ENCODE results near the gene TPSG1. TPM values are rescaled to one million over a fixed set of nuclear protein-coding genes. Genes with fewer than 3 reads are reported as not detected.
"Not testable (repeated sequence)": the region's sequence is repeated elsewhere in the genome, so short reads cannot be mapped to it uniquely, and the experiment has no call there.

TPSG1 gene
- total RNA-seq, 1 donor from 2014 or later, result not detected

DNA sequence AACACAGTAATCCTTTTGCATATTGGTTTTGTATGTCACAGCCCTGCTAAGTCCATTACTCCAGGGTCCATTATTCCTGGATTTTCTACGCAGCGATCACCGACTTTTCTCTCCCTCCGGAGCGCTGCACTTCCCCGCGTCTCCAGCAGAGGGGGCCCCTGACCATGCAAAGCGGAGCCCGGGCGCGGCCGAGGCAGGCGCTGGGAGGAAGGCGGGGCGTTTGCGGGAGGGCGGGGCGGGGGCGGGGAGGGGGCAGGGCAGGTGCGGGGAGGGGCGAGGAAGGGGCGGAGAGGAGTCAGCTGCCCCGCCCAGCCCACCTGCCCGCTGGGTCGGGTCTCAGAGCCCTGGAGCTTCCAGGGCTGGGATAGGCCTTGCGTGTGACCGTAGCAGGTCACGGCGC is 11.6 kb upstream of the TPSG1 start:
- not testable (repeated sequence) for DNase-seq (ENCODE audit: low spot score in 2 of 2); FAIRE-seq

DNA sequence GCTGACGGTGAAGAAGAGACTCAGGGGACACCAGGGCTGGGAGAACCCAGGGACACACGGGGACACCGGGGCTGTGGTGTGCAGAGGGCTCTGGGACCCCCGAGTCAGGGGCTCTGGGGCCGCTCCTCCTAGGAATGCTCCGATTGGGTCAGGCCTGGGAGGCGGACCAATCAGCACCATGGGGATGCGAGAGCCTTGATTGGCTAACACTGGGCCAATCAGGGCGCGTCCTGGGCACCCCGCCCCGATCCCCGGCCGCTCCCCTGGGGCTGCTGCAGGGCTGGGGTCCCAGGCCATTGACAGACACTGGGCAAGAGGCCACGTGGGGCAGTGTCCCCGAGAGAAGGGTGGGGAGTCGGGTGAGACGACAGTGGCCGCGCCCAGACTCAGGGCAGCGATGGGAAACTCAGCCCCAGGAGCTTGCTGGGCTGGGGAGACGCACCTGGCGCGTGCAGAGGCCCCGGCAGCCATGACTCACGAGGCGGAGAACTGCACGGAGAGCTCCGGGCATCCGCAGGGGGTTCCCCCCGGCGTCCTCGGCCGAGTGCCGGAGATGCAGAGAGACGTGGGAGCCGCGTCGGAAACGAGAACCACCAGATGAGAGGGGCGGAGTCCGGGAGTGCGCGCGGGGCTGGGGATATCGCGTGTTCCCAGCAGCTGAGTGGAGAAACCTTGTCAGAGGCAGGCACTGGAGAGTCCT is 7.1 kb upstream of the TPSG1 start:
- not testable (repeated sequence) for DNase-seq (ENCODE audit: low spot score in 2 of 2); FAIRE-seq

- not testable (repeated sequence) for DNase-seq (ENCODE audit: low spot score in 2 of 2)
Measured at GRCh38 chr16:1231301-1231700, 6.2 kb upstream of the TPSG1 start.

DNA sequence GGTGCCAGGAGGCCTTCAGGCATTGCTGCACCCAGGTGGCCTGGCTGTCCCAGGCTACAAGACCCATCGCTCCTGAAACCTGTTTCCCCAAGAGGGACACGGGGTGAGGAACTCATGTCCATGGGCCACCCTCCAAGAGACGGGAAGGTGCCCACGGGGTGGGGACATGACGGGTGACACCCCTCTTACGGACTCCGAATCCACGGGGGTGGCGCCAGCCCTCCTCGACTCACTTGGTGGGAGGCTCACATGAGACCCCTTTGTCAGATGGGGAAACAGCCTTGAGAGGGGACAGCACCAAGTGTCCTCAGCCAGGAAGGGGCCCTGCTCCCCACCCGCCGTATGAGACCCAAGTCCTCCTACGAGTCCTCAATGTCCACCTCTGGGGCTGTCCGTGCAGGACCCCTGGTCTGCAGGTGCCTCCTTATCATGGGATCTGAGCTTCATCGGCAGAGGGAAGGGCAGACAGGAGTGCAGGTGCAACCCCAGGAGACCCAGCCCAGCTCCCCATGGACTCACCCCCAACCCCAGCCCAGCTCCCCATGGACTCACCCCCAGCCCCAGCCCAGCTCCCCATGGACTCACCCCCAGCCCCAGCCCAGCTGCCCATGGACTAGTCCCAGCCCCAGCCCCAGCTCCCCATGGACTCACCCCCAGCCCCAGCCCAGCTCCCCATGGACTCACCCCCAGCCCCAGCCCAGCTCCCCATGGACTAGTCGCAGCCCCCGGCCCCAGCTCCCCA is 5.6 kb upstream of the TPSG1 start:
- not testable (repeated sequence) for DNase-seq (ENCODE audit: low spot score in 2 of 2); FAIRE-seq

More at GRCh38 chr16:1231301-1231700, 6.2 kb upstream of the TPSG1 start:
- FAIRE-seq, result not testable (repeated sequence)

- DNase-seq (ENCODE audit: low spot score in 2 of 2); FAIRE-seq: not testable (repeated sequence)
Measured at GRCh38 chr16:1230084-1230470, 5.0 kb upstream of the TPSG1 start, which contains the start of gene TPSB2. TSS of gene TPSB2 (minus strand) at chr16:1230184. CDS start at chr16:1229951, 233 bp downstream.

DNA sequence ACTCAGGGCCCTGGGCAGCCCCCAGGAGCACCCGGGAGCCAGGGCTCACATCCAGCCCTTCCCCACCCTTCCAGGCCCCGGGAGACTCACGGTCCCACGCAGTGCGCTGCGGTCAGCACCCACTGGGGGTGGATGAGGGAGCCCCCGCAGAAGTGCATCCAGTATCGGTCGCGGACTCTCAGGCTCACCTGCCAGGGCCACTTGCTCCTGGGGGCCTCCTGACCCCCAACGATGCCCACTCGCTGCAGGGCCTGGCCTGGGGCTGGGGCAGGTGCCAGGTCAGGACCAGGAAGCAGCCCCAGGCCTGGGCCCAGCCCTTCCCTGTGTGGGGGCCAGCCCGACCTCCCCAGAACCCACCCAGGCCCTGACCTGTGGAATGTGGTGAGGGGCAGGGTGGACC is 4.4 kb upstream of the TPSG1 start:
- not testable (repeated sequence) for DNase-seq (ENCODE audit: low spot score in 2 of 2); FAIRE-seq

- not testable (repeated sequence) for DNase-seq (ENCODE audit: low spot score in 2 of 2); FAIRE-seq
Measured at GRCh38 chr16:1228227-1228626, 3.2 kb upstream of the TPSG1 start.

- not testable (repeated sequence) for DNase-seq (ENCODE audit: low spot score in 2 of 2)
Measured at GRCh38 chr16:1226692-1227091, 1.6 kb upstream of the TPSG1 start.

GRCh38 chr16:1225728-1226311 is 752 bp upstream of the TPSG1 start:
- not testable (repeated sequence) for FAIRE-seq; DNase-seq (ENCODE audit: low spot score in 2 of 2)

More at GRCh38 chr16:1226692-1227091, 1.6 kb upstream of the TPSG1 start:
- not testable (repeated sequence) for FAIRE-seq

- FAIRE-seq (no peak), DNase-seq (ENCODE audit: low spot score in 2 of 2) (no peak)
Measured at GRCh38 chr16:1224558-1224957, 510 bp downstream of the TPSG1 start.

GRCh38 chr16:1223355-1224214 is 1.5 kb downstream of the TPSG1 start:
- FAIRE-seq, result no peak

DNA sequence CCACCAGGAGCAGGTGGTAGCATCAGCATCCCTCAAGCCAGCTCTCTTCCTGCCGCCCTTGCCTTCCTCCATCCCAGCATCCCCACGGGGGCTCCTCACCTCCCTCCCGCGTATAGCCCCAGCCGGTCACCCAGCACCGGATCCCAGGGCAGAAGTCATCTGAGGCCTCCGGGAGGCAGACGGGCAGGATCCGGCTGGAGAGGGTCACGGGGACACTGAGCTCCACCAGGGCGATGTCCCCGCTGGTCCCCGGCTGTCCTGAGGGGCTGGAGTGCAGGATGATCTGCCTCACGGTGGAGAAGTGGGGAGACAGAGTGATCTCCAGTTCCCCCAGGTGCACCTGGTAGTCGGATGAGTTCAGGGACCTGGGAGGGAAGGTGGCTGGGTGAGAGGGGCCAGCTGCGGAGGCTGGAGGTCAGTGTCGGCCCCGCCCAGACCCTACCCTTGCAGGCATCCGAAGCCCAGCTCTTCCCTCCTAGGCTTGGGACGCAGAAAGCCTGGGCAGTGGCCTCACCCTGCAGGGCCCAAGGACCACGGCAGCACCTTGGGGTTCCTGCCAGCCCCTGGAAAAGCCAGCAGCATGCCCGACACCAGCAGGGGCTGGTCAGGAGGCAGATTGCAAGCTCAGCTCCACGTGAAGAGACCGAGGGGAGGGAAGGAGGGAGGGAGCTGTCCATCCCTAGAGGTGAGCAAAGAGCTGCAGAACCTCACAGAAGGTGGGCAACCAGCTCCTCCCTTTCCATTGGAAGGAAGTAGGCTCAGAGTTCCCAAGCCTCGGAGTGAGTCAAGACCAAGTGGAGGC is 2.3 kb downstream of the TPSG1 start:
- FAIRE-seq (no peak), DNase-seq (ENCODE audit: low spot score in 2 of 2) (no peak)

More at GRCh38 chr16:1223355-1224214, 1.5 kb downstream of the TPSG1 start:
- no peak for DNase-seq (ENCODE audit: low spot score in 2 of 2)

- DNase-seq (ENCODE audit: low spot score in 2 of 2) (no peak), FAIRE-seq (no peak)
Measured at GRCh38 chr16:1221628-1222552, 3.2 kb downstream of the TPSG1 start.

DNA sequence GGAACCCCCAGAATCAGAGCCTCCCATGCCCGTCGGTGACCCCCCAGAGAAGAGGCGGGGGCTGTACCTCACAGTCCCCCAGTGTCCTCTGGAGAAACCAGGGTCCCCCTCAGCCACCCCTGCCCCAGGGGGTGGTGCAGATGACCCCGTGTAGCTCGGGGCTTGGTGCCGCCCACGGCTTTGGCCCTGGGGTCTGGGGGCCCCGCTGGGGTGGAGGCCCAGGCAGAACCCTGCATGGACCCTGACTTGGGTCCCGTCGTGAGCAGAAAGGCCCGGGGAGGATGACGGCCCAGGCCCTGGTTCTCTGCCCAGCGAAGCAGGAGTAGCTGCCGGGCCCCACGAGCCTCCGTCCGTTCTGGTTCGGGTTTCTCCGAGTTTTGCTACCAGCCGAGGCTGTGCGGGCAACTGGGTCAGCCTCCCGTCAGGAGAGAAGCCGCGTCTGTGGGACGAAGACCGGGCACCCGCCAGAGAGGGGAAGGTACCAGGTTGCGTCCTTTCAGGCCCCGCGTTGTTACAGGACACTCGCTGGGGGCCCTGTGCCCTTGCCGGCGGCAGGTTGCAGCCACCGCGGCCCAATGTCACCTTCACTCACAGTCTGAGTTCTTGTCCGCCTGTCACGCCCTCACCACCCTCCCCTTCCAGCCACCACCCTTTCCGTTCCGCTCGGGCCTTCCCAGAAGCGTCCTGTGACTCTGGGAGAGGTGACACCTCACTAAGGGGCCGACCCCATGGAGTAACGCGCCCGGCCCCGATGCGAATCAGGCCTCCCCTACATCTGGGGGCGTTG is 4.0 kb downstream of the TPSG1 start:
- FAIRE-seq (no peak), DNase-seq (ENCODE audit: low spot score in 2 of 2) (no peak)

DNA sequence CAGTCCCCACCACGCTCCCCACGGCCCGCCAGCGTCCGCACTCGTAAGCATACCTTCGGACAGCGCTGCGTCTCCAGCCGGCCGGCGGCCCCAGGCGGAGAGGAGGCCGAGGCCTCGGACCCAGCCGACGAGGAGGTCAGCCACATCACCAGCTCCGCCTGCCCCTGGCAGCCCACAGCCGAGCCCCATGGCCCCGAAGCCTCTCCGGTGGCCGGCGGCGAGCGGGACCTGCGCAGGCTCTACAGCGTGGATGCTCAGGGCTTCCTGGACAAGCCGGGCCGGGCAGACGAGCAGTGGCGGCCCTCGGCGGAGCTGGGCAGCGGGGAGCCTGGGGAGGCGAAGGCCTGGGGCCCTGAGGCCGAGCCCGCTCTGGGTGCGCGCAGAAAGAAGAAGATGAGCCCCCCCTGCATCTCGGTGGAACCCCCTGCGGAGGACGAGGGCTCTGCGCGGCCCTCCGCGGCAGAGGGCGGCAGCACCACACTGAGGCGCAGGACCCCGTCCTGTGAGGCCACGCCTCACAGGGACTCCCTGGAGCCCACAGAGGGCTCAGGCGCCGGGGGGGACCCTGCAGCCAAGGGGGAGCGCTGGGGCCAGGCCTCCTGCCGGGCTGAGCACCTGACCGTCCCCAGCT is 4.9 kb downstream of the TPSG1 start:
- no peak for FAIRE-seq

DNA sequence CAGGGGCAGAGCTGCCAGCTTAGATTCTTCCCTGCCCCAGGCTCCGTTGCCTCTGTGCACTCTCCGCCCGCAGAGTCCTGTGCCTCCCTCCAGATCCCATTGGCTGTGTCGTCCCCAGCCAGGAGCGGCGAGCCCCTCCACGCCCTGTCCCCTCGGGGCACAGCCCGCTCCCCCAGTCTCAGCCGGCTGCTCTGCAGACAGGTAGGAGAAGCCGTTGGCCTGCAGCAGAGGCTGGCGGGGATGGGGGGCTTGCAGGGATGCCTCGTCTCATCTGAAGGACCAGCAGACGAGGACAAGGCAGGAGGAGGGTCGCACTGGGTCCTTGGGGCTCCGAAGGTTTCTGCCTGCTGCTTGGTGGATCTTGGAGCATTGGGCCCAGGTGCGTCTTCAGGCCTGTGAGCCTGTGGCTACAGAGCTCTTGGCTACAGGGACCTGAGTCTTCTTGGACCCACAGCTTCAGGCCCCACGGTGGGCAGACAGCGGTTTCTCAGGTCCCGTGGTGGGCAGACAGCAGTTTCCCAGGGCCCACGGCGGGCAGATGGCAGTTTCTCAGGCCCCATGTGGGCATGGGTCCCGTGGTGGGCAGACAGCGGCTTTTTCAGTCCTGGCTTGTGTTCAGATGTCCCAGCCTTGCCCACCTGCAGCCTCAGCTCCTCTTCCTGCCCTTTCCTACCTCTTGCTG is 6.0 kb downstream of the TPSG1 start:
- DNase-seq (ENCODE audit: low spot score in 2 of 2) (no peak), FAIRE-seq (no peak)

More for the DNA sequence above, 4.9 kb downstream of the TPSG1 start:
- DNase-seq (ENCODE audit: low spot score in 2 of 2), result no peak
